BJ (cell line): ENCODE measurements around the gene RUNX2. TPM values are rescaled to one million over a fixed set of nuclear protein-coding genes. Genes with fewer than 3 reads are reported as not detected.

Source experiments
- CTCF ChIA-PET: fragments of 350-600 bp; formaldehyde crosslinking; extraction: SDS; loops from one replicate; lab custom pipeline; 2021; ENCODE audit warnings: antibody characterized with exemption, inconsistent platforms; lab: Yijun Ruan, JAX
- POLR2A ChIA-PET: fragments of 300-600 bp; sonication (Branson Sonifier 250); formaldehyde crosslinking; extraction: SDS; loops from one replicate; lab custom pipeline; 2021; ENCODE audit warnings: antibody characterized with exemption; lab: Charles Lee
- DNase-seq: peaks from one replicate; pipeline ENCODE4 v3.0.0-alpha.2; 2011; ENCODE audit warnings: low read depth
- H3K27me3 ChIP-seq: 2 replicates; pipeline ENCODE4 v1.6.0; 2011; ENCODE audit warnings: low read length; ENCODE audit not compliant: control insufficient read depth, insufficient read depth
- H3K36me3 ChIP-seq: 2 replicates; pipeline ENCODE4 v1.5.1; 2011; ENCODE audit warnings: low read length; ENCODE audit not compliant: control insufficient read depth, insufficient read depth
- H3K4me3 ChIP-seq: 2 replicates; pipeline ENCODE4 v1.5.1; 2011; ENCODE audit warnings: low read depth, mild to moderate bottlenecking, control low read depth, low read length
- CTCF ChIP-seq: IDR thresholded peaks from 2 replicates; pipeline ENCODE4 v1.5.1; 2011; ENCODE audit warnings: low read depth, mild to moderate bottlenecking, control low read depth, inconsistent platforms, low read length, moderate library complexity; ENCODE audit not compliant: insufficient read depth
- polyA plus RNA-seq: library from polyadenylated mRNA; depleted of rRNA; stranded (reverse); fragments of >200 nt; gene quantifications from 2 replicates; pipeline ENCODE4 v1.2.3, GENCODE V29; 2011

The RUNX2 gene
- polyA plus RNA-seq, 1 experiment: 1.5 TPM

DNA sequence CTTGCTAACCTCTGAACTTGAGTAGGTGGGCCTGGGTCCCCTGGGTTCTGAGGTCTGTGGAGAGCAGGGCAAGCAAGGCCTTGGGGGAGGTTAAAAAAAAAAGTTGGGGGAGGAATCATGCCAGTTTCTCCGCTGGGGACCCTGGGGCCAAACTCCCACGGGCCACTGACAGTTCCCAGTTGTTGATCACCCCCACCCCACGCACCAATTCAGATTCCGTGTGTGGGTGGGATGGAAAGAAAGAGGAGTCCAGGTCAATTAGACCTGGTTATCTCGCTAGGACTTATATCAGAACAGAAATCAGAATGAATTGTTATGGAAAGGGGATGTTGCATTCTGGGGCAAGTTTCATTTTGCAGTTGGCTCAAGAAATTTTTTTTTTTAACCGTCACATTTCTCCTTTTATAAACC lies 96.3 kb downstream of the RUNX2 start:
- POLR2A ChIA-PET: no interaction called here
- H3K4me3 ChIP-seq: peak overlapping the region; percentile 57
- TF ChIP-seq CTCF: no peak
- CTCF ChIA-PET: interaction anchor here (0.7 to 1.9 kb wide), 2 partner anchors 196 to 290 kb away, joined by 3 to 6 read pairs; no protein-coding TSS in a partner anchor
- H3K27me3 ChIP-seq: no peaks in the 10 kb centered on the region
- H3K36me3 ChIP-seq: no peaks in the 10 kb centered on the region
- DNase-seq: no peak

- ChIA-PET CTCF (interaction anchor here (1.9 kb wide), 1 partner anchor 288 kb away, joined by 6 read pairs; no protein-coding TSS in a partner anchor), POLR2A (no interaction called here)
- no peaks in the 10 kb centered on the region for H3K27me3 ChIP-seq
- TF ChIP-seq CTCF: no peak
- DNase-seq: no peak
- H3K36me3 ChIP-seq: no peaks in the 10 kb centered on the region
- no peak overlapping the region for H3K4me3 ChIP-seq
Measured at GRCh38 chr6:45426251-45426650, 98.1 kb downstream of the RUNX2 start.

DNA sequence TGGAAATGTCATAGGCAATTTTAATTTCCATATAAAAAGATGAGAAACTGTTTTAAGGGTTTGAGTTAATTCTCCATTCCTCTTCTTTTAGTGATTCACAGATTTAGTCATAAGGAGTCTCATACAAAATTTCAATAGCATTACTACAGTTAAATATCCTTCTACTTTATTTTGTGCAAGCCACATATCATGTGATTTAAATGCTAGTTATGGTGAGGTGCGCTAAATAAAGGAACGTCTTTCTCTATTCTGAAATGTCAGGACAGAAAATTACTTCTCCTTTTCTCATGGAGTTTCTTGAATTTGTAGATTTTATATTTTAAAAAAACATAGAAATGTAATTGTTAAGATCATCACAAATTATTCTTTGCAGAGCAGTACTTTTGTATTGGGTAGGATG lies 99.6 kb downstream of the RUNX2 start:
- H3K36me3 ChIP-seq: no peaks in the 10 kb centered on the region
- POLR2A ChIA-PET: no interaction called here

GRCh38 chr6:45428727-45429126 lies 100.6 kb downstream of the RUNX2 start:
- Histone ChIP-seq H3K36me3 (no peaks in the 10 kb centered on the region), H3K27me3 (no peaks in the 10 kb centered on the region), H3K4me3 (no peak overlapping the region)
- CTCF ChIA-PET: no interaction called here
- no peak for TF ChIP-seq CTCF
- POLR2A ChIA-PET: no interaction called here
- DNase-seq: no peak

More for the DNA sequence above, 99.6 kb downstream of the RUNX2 start:
- CTCF ChIA-PET: no interaction called here
- DNase-seq: no peak
- no peak overlapping the region for H3K4me3 ChIP-seq
- TF ChIP-seq CTCF: no peak
- no peaks in the 10 kb centered on the region for H3K27me3 ChIP-seq

DNA sequence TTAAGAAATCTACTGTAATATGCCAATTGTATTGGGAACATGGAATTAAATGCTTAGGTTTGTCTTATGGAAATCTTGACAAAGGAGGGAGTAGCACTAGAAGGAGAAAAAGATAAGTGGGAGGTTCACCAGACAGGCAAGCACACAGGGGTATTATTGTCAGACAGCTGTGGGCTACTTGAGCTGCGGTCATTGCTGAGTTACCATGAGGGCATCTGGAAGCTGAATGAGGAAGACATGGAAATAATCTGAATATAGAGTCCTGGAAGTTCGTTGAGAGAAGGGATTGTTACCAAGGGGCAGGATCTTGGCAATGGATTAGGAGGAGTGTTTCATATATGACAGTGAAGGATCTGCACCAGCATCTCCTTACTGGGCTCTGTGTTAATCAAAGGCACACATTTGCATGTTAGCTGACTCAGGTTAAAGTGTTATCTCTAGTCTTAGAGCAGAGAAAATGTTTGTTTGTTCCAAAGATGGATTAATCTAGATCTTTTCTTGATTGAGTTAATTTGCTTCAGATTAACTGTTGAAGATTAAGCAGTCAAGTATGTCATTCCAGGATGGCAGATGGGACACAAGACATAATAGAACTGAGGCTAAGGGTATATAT lies 102.6 kb downstream of the RUNX2 start:
- no peak for TF ChIP-seq CTCF
- CTCF ChIA-PET: interaction anchor here (0.7 to 1.6 kb wide), 2 partner anchors 50 to 284 kb away, joined by 3 to 6 read pairs; no protein-coding TSS in a partner anchor
- no peaks in the 10 kb centered on the region for H3K27me3 ChIP-seq
- H3K4me3 ChIP-seq: no peak overlapping the region
- no peak for DNase-seq
- POLR2A ChIA-PET: no interaction called here
- no peaks in the 10 kb centered on the region for H3K36me3 ChIP-seq
